HG03575 (cell line): ENCODE results near the gene GADD45GIP1.
"Not testable (repeated sequence)": the region's sequence is repeated elsewhere in the genome, so short reads cannot be mapped to it uniquely, and the experiment has no call there.

Source experiments
- ATAC-seq: cut with Tn5 transposase; IDR thresholded peaks from one replicate; pipeline ENCODE4 v1.9.1; 2021; ENCODE audit not compliant: unreplicated experiment, insufficient number of reproducible peaks, low FRiP score; ENCODE audit errors: extremely low read depth

Gene GADD45GIP1

DNA sequence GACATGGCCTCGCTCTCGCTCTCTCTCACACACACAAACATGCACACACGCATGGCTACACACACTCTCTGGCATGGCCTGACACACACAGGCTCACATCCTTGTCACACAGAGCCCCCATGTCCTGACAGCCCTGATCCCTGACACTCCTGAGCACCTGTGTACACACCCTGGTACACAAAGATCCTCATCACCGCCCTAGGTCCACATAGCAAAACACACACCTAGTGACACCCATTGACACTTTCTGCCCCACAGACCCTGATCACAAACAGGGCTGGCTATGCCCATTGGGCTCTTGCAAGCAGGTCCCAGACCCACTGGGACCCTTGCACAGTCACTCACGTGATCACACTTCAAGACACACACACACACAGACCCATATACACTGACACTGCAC, 34.3 kb upstream of the GADD45GIP1 start:
- ATAC-seq = no peak

DNA sequence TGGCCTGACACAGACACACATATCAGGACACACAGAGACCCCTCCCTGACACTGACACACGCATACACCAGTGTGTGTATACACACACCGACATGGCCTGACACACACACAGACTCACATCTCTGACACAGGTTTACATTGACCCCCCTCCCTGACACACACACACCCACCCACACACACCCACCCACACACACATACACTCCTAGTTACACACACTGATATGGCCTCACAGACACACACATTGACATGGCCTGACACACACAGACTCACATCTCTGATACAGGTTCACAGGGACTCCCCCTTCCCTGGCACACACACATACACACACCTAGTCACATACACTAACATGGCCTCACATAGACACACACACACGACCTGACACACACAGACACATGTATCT, 33.8 kb upstream of the GADD45GIP1 start:
- ATAC-seq = no peak

DNA sequence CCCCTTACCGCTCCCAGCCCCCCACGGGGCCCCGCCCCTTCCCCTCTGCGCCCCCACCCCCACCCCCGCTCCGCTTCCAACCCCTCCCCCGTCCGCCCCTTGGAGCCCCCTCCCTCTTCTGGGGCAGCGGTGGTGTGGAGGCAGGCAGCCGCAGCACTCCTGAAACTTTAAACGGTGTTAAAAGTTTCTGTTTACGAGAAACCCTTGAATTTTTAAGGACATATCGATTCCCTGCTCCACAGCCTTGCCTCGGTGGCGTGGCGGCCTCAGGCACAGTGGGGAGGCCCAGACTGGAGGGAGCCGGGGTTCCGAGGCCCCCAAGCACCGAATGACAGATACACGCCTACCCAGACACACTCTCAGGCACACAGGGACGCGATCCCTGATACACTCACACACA, 33.4 kb upstream of the GADD45GIP1 start:
- no peak for ATAC-seq

DNA sequence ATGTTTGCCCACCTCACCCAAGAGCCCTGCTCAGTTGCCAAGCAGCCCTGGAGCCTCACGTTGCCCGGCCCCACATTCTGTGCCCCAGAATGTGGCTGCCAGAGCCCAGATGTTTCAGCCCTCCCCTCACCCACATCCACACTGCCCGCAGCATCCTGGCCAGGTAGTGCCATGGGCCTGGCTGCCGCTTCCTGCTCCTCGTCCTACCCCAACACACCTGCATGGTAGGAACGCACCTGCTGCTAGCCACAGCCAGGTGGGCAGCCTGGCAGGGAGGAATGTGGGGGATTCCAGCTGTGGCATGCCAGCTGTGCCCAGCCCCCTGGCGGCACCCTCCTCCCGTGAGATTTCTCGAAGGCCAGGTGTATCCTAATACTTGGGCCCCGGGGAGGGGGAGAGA, 30.8 kb upstream of the GADD45GIP1 start:
- ATAC-seq = no peak

GRCh38 chr19:12987190-12987589, 30.2 kb upstream of the GADD45GIP1 start:
- ATAC-seq = no peak

- no peak for ATAC-seq
Observed at GRCh38 chr19:12986726-12987125, 29.7 kb upstream of the GADD45GIP1 start.

DNA sequence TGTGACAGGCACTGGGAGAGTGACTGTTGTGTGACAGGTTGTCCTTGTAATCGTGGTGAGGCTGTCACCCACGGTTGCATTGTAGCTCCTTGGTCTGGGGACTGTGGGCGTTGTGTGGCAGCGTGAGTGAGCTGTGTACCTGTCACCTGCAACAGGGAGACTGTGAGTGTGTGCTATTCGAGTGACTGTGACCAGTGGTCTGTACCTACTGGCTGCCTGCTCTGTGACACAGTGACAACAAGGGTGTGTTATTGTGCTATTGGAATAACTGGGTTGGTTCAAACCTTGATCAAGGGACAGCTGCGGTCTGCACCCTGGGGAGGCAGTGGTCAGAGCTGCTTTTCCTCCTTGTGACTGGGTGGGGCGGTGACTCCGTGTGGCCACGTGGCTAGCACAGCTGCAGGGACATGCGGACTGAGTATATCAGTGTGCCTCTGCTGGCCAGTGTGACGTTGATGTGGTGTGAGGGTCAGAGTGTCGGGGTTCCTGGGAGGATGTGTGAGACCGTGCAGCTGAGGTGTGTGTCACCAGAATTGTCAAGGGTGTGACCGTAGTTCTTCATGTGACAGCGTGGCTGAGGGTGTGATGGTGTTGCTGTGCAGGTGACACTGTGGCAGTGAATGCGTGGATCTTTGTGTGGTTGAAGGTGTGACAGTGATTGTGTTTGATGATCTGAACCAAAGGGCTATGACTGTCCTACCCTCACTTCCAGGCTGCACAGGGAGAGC, 28.2 kb upstream of the GADD45GIP1 start:
- ATAC-seq = no peak

- ATAC-seq = no peak
Observed at GRCh38 chr19:12984683-12985048, 27.6 kb upstream of the GADD45GIP1 start.

GRCh38 chr19:12984143-12984627, 27.2 kb upstream of the GADD45GIP1 start:
- ATAC-seq = no peak

DNA sequence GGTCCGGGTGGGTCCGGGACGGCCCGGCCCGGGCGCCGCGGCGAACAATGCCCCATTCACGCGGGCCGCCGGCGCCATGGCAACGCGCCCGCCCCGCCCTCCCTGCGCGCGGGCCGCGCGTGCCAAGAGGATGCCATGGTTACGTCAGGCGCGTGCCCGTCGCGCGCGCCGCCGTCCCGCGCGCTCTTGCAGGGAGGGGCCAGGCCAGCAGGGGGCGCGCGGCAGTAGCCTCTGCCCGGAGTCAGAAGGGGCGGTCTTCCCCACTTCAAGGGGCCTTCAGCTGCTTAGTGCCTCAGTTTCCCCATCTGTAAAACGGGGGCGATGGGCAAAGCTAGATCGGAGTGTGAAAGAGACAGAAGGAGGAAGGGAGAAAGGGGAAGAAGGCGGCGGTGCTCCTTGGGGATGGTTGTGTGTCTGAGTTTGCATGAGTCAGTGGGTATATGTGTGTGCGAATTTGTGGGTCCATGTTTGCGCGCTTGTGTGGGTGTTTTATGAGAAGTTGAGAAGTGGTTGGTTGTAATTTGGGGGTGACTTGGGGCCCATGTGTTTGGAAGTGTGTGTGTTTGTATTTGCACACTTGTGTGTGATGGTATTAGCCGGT, 26.6 kb upstream of the GADD45GIP1 start:
- ATAC-seq = no peak

DNA sequence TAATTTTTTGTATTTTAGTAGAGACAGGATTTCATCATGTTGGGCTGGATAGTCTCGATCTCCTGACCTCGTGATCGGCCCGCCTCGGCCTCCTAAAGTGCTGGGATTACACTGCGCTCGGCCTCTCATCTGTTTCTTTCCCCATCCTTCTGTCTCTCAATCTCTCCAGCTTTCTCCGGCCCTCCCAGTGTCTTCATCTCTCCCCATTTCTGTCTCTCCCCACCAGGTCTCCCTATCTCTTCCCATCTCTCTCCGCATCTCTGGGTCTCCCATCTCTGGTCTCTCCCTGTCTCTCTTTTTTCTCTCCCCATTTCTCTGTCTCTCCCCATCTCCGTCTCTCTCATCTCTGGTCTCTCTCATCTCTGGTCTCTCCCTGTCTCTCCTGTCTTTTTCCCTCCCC, 26.1 kb upstream of the GADD45GIP1 start:
- ATAC-seq = no peak

- no peak for ATAC-seq
Observed at GRCh38 chr19:12982648-12983047, 25.6 kb upstream of the GADD45GIP1 start.

- ATAC-seq = no peak
Observed at GRCh38 chr19:12979974-12980373, 23.0 kb upstream of the GADD45GIP1 start.

- not testable (repeated sequence) for ATAC-seq
Observed at GRCh38 chr19:12976109-12976508, 19.1 kb upstream of the GADD45GIP1 start.

DNA sequence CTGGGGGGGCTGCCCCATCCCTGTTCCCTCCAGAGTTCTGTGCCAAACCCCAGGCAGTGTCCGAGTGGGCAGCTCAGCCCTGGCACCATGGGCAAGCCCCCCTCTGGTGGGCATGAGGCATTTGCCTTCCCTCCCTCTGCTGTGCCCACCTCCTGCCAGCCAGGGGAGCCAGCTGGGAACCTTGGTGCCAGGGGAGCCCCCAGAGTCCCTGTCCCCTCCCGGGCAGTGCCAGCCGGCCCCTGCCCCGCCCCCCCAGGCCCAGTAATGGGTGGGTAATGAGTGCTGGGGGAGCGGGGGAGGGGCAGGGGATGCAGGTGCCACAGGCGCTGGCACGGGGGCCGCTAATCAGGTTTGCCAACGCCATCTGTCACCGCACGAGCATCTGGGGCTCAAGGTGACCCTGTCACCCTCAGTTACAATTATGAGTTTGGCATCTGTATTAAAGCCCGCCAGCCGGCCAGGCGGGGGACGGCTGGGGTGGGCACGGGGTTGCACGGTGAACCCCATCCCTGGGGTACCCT, 18.3 kb upstream of the GADD45GIP1 start:
- ATAC-seq = no peak

- ATAC-seq = no peak
Observed at GRCh38 chr19:12974301-12975220, 17.5 kb upstream of the GADD45GIP1 start.

DNA sequence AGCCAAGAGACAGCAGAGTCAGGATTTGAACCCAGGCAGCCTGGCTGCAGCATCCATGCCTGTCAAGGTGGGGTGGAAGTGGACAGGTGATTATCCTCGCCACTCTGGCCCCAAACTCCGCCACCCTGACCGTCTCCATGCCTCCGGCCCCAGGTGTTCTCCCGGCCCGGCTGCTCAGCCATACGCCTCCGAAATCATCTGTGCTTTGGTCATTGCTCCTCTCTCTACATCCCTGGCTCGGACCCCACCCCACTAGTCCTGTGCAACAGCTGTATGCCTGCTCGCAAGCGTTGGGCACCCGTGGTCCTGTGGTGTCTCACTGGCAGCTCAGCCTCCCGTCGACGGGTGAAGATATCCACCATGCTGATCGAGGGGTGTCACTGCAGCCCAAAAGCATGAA, 16.2 kb upstream of the GADD45GIP1 start:
- no peak for ATAC-seq

GRCh38 chr19:12970070-12970820, 13.2 kb upstream of the GADD45GIP1 start:
- ATAC-seq = no peak
